CD4-positive, alpha-beta T cell (primary cell): ENCODE data around the gene EXD3. TPM values are rescaled to one million over a fixed set of nuclear protein-coding genes. Genes with fewer than 3 reads are reported as not detected.

ENCODE experiments used
- ATAC-seq: fragments of 200-7000 bp; cut with Tn5 transposase; one replicate; pipeline ENCODE4 v1.10.0; 2022; ENCODE audit warnings: mild to moderate bottlenecking; ENCODE audit not compliant: poor library complexity
- CTCF ChIA-PET: fragments of 350-600 bp; sonication (Branson Sonifier 250); formaldehyde crosslinking; loops from one replicate; lab custom pipeline; 2021; ENCODE audit warnings: antibody characterized with exemption, inconsistent platforms; lab: Charles Lee
- POLR2A ChIA-PET: fragments of 350-600 bp; sonication (Branson Sonifier 250); formaldehyde crosslinking; loops from one replicate; lab custom pipeline; 2021; ENCODE audit warnings: antibody characterized with exemption, inconsistent platforms; lab: Charles Lee
- DNase-seq, 14 experiments: peaks; one replicate each; pipeline ENCODE4 v3.0.0-alpha.2; 2013 to 2020; ENCODE audit warnings: mixed read lengths in 2 of 14
- H3K27ac ChIP-seq, 2 donors: one replicate each; pipeline versions ENCODE4 v1.5.1 to v1.7.0; 2013; ENCODE audit warnings: low read length in 2 of 2, low read depth in 1 of 2, mild to moderate bottlenecking in 1 of 2
- H3K27me3 ChIP-seq, 2 experiments: 1 replicate in 1 of 2; 2 replicates in 1 of 2; pipeline versions ENCODE4 v1.6.1 to v1.7.0; 2013; ENCODE audit warnings: low read length in 2 of 2, control low read depth in 1 of 2, mild to moderate bottlenecking in 1 of 2, moderate library complexity in 1 of 2; ENCODE audit not compliant: insufficient read depth in 2 of 2, control insufficient read depth in 1 of 2
- H3K36me3 ChIP-seq: one replicate; pipeline ENCODE4 v1.6.1; 2013; ENCODE audit warnings: low read length, control low read depth; ENCODE audit not compliant: insufficient read depth
- H3K4me1 ChIP-seq: one replicate; pipeline ENCODE4 v1.6.1; 2013; ENCODE audit warnings: low read length, control low read depth; ENCODE audit not compliant: insufficient read depth
- H3K4me3 ChIP-seq: one replicate; pipeline ENCODE4 v1.5.1; 2013; ENCODE audit warnings: mild to moderate bottlenecking, low read length, moderate library complexity
- H3K9me3 ChIP-seq, 2 experiments: 1 replicate in 1 of 2; 2 replicates in 1 of 2; pipeline versions ENCODE4 v1.6.1 to v1.7.0; 2013; ENCODE audit warnings: low read length in 2 of 2, mild to moderate bottlenecking in 2 of 2, control low read depth in 1 of 2, moderate library complexity in 1 of 2; ENCODE audit not compliant: control insufficient read depth in 1 of 2, insufficient read depth in 1 of 2
- H3K27ac Mint-ChIP-seq: one replicate; pipeline ENCODE4 v1.8.0; 2020; ENCODE audit warnings: mixed read lengths
- H3K27me3 Mint-ChIP-seq: one replicate; pipeline ENCODE4 v1.8.0; 2021; ENCODE audit warnings: mixed read lengths
- H3K36me3 Mint-ChIP-seq: one replicate; pipeline ENCODE4 v1.8.0; 2021; ENCODE audit warnings: low read depth, mixed read lengths
- H3K4me1 Mint-ChIP-seq: one replicate; pipeline ENCODE4 v1.8.0; 2021; ENCODE audit warnings: low read depth, mixed read lengths
- H3K4me3 Mint-ChIP-seq: one replicate; pipeline ENCODE4 v1.8.0; 2020; ENCODE audit warnings: mild to moderate bottlenecking, mixed read lengths
- H3K9me3 Mint-ChIP-seq: one replicate; pipeline ENCODE4 v1.8.0; 2020; ENCODE audit warnings: mixed read lengths
- CTCF ChIP-seq: fragments of 200-600 bp; IDR thresholded peaks from one replicate; pipeline ENCODE4 v1.8.0; 2022; ENCODE audit warnings: antibody characterized with exemption, mild to moderate bottlenecking
- intact Hi-C, 2 experiments: fragments of 100-400 bp; cut with DNase I in 1 of 2; cut with micrococcal nuclease in 1 of 2; formaldehyde crosslinking; loops; one replicate each; pipeline versions ENCODE4 v1.15.1 to v1.9.0; 2023 to 2025; cut with DNase I, micrococcal nuclease
- total RNA-seq, 174 experiments: library from RNA in 2 of 174; stranded (reverse) in 2 of 174; gene quantifications; one replicate each; pipeline ENCODE4 v1.2.3 and lab custom pipeline; 2021 to 2026

Gene EXD3
- total RNA-seq, 2 experiments from 2014 or later: 14.9 to 16.9 TPM

- ATAC-seq: no peak
- CTCF ChIA-PET: no interaction called here
- no peaks in the 10 kb centered on the region for H3K4me1 ChIP-seq
- intact Hi-C loops: no loop called here
- POLR2A ChIA-PET: no interaction called here
- Mint-ChIP-seq H3K27ac (no peak overlapping the region), H3K9me3 (peaks cover 3% of the 10 kb centered on the region), H3K36me3 (no peaks in the 10 kb centered on the region), H3K27me3 (no peaks in the 10 kb centered on the region), H3K4me3 (no peak overlapping the region), H3K4me1 (no peaks in the 10 kb centered on the region)
- H3K36me3 ChIP-seq: no peaks in the 10 kb centered on the region
- H3K4me3 ChIP-seq: no peak overlapping the region
- DNase-seq: no peak
- H3K27ac ChIP-seq: no peak overlapping the region
- TF ChIP-seq CTCF: no peak
- H3K9me3 ChIP-seq: peaks cover 8 to 69% of the 10 kb centered on the region in 2 experiments
- H3K27me3 ChIP-seq: no peaks in the 10 kb centered on the region
Observed at GRCh38 chr9:137355761-137356365, 67.1 kb downstream of the EXD3 start.

- Mint-ChIP-seq H3K4me3 (no peak overlapping the region), H3K4me1 (no peaks in the 10 kb centered on the region), H3K9me3 (peaks cover 3% of the 10 kb centered on the region), H3K36me3 (no peaks in the 10 kb centered on the region), H3K27ac (no peak overlapping the region), H3K27me3 (no peaks in the 10 kb centered on the region)
- ChIA-PET CTCF (no interaction called here), POLR2A (no interaction called here)
- H3K9me3 ChIP-seq: peaks cover 8 to 72% of the 10 kb centered on the region in 2 experiments
- no peaks in the 10 kb centered on the region for H3K36me3 ChIP-seq
- no peak for TF ChIP-seq CTCF
- H3K4me3 ChIP-seq: no peak overlapping the region
- ATAC-seq (no peak), DNase-seq (peak in 1 of 14 experiments; percentile 22)
- no peak overlapping the region for H3K27ac ChIP-seq
- H3K27me3 ChIP-seq: no peaks in the 10 kb centered on the region
- no peaks in the 10 kb centered on the region for H3K4me1 ChIP-seq
- intact Hi-C loops: no loop called here
Observed at GRCh38 chr9:137354845-137355760, 67.9 kb downstream of the EXD3 start.

DNA sequence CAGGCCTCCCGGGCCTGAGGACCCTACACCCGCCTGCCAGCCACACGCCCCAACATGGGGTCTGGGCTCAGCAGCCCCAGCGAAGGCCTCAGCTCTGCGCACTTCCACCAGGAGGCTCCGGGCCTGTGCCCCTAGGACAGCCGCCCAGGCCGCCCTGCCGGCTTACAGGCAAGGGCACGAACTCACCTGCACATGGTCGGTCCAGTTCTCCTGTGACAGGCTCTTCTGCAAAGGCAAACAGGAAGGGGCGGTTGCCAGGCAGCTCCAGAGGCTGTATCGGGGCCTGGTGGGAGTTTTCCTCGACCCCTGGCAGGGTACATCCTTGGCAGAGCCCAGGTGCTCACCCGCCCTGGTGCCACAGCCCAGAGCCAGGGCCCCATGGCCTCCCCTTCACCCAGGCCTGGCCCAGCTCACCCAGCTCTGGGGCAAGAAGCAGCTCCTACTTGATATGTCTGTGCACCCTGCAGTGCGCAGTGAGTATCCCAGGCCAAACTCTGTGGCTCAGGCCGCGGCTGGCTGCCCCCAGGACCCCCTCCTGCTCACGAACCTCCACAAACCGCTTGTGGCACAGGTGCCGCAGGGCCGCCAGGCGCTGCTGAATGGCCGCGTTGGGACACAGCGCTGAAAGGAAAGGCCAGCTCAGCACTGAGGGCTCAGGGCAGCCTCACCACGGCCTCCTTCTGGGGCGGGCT is 68.7 kb downstream of the EXD3 start:
- no peak for TF ChIP-seq CTCF
- no peak overlapping the region for H3K4me3 ChIP-seq
- H3K36me3 Mint-ChIP-seq: no peaks in the 10 kb centered on the region
- H3K27ac Mint-ChIP-seq: no peak overlapping the region
- peaks cover 8 to 75% of the 10 kb centered on the region in 2 experiments for H3K9me3 ChIP-seq
- intact Hi-C loops: no loop called here
- ChIA-PET CTCF (no interaction called here), POLR2A (no interaction called here)
- no peak overlapping the region for H3K4me3 Mint-ChIP-seq
- no peaks in the 10 kb centered on the region for H3K4me1 Mint-ChIP-seq
- ATAC-seq: no peak
- DNase-seq: no peak
- H3K9me3 Mint-ChIP-seq: peaks cover 3% of the 10 kb centered on the region
- no peaks in the 10 kb centered on the region for H3K27me3 Mint-ChIP-seq
- no peaks in the 10 kb centered on the region for H3K36me3 ChIP-seq
- no peaks in the 10 kb centered on the region for H3K4me1 ChIP-seq
- no peak overlapping the region for H3K27ac ChIP-seq
- no peaks in the 10 kb centered on the region for H3K27me3 ChIP-seq
